ENCODE data around the gene CIDEB. TPM values are rescaled to one million over a fixed set of nuclear protein-coding genes. Genes with fewer than 3 reads are reported as not detected.

Gene CIDEB
- total RNA-seq, 2 experiments from 2014 or later = 14.2 to 14.4 TPM

DNA sequence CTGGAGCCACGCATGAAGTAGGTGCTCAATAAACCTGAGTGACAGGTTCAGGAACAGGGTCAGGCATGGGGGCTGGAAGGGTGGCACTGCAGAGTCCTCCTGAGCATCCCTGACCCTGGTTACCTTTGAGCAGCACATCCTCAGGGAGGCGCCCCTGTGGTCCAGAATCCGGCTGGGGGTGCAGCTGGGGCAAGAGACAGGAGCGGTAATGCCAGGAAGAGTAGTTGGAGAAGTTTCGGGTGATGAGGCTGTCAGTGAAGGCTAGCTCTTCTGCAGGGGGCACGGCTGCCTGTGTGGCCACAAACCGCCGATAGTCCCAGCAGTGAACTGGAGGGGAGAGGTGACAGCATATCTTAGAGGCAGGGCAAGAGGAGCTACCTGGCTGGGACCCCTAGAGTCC lies 38.4 kb downstream of the CIDEB start:
- POLR2A ChIA-PET = interaction anchor here (0.5 to 2.8 kb wide), 2 partner anchors 22 to 27 kb away, joined by 4 to 24 read pairs; partner anchors contain the start of gene TINF2
- CTCF ChIA-PET = interaction anchor here (1.1 to 3.8 kb wide), 2 partner anchors 27 to 28 kb away, joined by 5 to 17 read pairs; partner anchors contain the start of gene TINF2

DNA sequence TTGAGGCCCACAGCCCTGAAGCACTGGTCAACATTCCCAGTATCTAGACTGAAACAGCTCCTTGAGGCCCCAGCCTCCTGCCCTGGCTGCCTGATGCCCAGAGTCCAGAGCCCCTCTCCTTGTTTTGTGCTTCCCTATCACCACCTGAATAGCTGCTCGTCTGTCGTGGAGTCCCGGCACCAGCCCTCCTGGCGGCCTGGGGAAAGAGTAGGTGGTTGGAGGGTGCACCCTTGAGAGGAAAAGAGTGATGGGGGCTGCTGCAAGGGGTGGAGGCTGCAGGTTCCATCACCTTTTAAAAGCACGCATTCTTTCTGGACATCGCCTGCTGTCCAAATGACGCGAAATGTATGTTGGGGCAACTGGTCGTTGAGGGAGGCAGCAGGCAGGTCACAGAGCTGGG lies 39.6 kb downstream of the CIDEB start:
- ChIA-PET POLR2A (no interaction called here), CTCF (no interaction called here)

DNA sequence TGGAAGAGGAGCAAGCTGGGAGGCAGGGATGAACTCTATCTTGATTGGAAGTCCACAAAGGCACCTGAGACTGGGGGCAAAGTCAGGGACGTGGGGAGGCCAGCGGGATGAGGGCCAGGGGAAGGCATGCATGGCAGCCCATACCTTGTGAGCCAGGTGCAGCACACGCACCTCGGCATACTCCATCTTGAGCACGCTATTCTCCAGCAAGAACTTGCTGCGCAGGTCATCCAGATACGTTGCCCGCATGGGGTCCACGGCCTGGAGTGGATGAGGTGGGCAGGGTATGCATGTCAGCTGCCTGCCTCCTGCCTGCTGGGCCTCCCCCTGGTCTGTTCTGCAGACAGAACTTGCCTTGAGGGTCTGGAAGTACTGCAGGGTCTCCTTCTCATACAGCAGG lies 40.3 kb downstream of the CIDEB start:
- POLR2A ChIA-PET = no interaction called here
- CTCF ChIA-PET = no interaction called here

DNA sequence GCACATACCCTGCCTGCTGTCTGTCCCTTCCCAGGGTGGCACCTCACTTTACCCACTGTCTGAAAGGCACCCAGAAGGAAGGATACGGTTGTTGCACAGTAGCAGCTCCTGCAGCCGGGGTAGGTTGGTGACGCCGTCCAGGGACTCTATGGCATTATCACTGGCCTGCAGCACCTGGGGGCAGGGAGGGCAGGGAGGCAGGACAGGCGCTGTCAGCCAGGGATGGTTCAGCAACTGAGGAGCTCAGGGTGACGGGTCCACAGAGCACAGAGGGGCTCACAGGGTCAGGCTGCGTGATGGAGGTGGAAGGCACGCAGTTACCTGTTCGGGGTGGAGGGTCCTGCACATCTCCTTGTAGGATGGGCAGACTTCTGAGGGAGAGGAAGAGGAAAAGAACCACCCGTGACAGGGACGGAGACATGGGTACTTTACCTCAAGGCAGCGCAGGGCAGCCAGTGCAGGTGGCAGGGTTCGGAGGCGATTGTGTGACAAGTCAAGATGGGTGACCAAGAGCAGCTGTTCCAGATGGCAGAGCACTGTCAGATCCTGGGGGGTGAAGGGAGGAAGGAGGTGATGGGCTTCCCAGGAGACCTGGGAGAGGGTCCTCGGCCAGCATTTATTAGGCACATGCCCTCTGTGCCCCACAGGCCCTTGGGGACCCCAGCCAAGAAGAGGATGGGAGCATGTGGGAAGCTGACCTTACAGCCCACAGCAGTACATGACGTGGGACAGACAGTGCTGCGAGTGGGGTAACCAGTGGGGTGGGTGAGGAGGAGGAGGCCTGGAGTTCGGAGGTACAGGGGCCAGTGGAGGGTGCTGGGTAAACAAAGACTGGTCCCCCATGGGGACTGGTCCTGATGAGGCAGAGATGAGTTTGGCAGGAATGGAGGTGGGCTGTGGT lies 41.2 kb downstream of the CIDEB start:
- ChIA-PET POLR2A (no interaction called here), CTCF (no interaction called here)

DNA sequence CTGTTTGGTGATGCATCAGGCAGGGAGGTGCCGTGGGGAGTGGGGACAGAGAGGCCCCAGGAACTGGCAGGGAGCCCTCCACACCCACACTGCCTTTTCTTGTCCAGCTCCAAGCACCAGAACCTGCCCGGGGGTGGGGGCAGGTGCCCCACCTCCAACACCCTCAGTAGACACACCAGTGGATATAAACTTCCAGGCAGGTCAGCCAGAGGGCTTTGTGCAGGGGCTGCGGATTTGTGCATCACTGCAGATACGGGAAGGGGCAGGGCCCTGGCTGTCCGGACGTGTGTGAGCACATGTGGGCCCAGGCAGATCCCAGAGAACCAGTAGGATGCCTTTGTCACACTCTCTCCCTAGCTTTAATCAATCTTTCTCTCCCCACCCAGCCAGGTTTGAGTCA lies 43.5 kb downstream of the CIDEB start:
- ChIA-PET POLR2A (no interaction called here), CTCF (interaction anchor here (0.5 kb wide), 1 partner anchor 105 kb away, joined by 4 read pairs; no protein-coding TSS in a partner anchor)

DNA sequence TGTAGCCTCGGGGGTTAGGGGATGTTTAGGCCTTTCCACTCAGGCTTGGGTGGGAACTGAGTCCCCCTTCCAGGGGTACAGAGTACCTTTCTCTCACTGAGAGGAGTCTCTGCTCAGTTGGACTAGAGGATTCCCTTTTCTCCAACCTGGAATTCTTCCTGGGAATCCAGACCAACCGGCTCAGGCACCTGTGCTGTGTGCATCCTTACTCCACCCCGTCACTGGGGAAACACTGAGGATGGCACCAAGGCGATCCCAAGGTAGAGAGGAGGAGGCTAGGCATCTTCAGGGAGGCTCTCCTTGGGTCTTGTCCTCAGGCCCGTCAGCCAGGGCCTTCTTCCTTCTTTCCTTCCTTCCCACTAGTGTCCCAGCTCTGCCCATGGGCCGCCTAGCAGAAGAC lies 43.9 kb downstream of the CIDEB start:
- CTCF ChIA-PET = interaction anchor here (0.5 kb wide), 1 partner anchor 104 kb away, joined by 4 read pairs; no protein-coding TSS in a partner anchor
- POLR2A ChIA-PET = no interaction called here

DNA sequence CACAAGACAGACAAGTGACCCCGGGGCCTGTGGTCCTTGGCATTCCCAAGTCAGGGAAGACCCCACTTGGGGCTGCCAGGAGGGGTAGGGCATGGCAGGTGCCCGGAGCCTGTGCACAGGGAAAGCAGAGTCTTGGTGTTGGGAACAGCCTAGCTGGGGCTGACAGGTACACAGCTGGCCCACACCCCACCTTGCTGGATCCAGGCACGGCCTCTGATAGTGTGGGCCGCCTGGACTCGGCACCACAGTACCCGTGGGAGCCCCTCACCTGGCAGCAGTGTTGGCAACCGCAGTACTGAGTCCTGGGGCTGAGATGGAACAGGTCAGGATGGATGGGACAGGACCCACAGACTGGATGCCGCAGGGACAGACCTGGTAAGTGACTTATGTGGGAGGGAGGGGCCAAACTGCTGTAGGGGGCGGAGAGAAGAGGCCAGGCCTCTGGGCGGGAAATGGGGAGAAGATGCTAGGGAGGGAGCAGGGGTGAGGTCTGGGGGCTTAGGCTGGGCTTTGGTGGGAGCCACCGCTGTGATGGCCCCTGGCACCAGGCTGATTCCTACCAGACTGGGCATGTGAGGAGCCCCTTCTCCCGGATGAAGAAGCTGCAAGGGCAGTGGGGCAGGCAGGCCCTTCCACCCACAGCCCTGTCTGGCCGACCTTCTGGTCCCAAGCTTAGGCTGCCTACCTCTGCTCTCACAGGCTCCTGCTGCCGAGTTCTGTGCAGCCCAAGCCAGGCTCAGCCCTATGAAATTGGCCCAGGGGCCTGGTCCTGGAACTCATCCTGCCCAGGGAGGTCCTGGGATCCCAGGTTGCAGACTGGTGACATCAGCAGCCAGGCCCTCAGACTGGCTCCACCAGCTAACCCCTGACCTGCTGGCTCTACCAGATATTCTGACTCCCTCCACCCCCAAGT lies 44.7 kb downstream of the CIDEB start, which contains the start of gene TGM1:
Gene TGM1, minus strand, starts transcription at position 357 of the 913 bp plus-strand sequence. CDS start 825 bp downstream, outside the sequence.
- ChIA-PET CTCF (no interaction called here), POLR2A (no interaction called here)

DNA sequence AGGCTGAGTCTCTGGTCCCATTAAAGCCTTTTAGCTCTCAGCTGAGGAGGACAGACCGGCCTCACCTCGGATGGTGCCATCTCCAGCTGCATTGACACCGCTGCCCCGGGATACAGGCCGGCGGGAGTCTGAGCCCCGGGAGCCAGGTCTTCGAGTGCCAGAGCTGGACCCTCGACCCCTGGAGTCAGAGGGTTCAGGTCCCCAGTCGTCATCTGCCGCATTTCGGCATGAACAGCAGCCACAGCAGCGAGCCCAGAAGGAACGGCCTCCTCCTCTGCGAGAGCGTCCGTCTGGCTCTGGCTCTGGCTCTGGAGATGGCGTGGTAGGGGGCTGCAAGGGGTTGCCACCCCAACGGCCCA lies 45.8 kb downstream of the CIDEB start:
- ChIA-PET POLR2A (no interaction called here), CTCF (no interaction called here)

DNA sequence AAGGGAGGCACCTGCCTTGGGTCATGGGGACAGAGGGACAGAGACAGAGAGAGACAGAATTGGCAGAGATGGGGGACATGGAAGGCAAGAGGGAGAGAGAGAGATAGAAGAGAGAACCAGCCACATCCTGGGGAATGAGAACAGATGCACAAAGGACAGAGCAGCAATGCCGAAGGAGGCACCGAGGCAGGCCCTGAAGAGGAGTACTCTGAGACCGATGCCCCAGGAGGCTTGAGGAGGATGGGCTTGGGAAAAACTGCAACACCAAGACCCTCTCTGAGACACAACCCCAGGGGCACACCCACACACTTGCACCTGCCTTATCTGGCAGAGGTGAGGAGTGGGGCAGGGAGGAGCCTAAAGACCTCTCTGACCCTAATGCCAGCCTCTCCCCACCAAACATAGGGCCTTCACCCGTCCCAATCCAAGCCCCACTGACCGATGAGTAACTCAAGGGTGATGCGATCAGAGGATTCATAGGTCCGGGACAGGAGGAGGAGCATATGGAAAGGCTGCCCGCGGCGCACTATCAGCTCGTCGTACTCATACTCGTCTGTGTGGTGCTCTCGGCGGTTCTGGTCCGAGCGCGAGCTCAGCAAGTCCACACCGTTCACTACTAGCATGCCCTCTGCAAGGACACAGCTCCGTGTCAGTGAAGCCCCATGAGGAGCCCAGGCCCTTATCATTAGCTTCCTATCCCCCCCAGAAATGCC lies 46.4 kb downstream of the CIDEB start:
- ChIA-PET POLR2A (no interaction called here), CTCF (interaction anchor here (0.6 kb wide), 1 partner anchor 709 kb away, joined by 4 read pairs; no protein-coding TSS in a partner anchor)

DNA sequence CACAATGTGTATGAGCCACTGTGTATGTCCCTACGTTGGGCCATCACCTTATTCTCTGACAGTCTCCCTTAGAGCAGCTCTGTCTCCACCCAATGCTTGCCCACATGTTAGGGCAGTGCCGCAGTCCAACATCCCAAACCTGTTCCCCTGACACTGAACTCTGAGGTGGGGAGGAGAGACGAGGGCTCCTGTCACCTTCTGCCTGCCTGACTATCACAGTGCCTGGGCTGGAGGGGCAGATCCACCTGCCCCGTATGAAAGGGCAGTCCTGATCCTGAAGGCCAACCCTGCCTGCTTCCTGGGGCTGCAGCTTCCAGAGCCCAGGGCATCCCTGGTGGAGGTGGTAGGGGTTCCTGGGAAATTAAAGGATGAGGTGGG lies 47.0 kb downstream of the CIDEB start:
- CTCF ChIA-PET = interaction anchor here (0.6 kb wide), 1 partner anchor 709 kb away, joined by 4 read pairs; no protein-coding TSS in a partner anchor
- POLR2A ChIA-PET = no interaction called here

DNA sequence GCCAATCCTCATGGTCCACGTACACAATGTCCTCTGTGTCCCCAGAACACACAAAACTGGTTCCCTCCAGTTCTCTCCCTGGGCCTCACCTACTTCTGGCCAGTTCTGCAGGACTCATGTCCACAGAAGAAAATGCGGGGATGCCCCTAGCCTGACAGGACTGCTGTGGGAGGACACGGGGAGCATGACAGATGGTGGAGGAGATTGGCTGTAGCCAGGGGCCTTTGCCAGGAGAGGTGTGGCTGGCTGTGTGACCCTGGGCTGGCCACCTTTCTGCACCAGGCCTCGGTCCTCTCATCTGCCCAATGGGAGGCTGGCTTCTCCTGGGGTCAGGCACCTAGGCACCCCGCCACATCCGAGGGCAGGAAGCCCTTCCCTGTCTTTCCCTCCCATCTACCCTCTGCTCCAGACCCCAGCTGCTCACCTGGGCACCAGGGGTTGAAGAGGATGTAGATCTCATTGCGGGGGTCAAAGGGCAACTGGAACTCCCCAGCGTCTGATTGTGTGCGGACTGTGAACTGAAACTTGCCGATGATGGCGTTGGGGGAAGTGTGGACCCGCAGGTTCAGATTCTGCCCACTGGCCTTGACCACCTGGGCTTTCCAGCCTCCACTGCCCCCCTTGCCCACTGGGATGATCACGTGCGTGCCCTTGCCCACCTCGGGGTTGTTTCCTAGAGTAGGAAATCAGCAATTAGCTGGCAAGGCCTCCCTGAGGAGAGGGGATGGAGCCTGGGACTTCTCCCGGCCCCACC lies 47.6 kb downstream of the CIDEB start:
- ChIA-PET POLR2A (no interaction called here), CTCF (no interaction called here)

DNA sequence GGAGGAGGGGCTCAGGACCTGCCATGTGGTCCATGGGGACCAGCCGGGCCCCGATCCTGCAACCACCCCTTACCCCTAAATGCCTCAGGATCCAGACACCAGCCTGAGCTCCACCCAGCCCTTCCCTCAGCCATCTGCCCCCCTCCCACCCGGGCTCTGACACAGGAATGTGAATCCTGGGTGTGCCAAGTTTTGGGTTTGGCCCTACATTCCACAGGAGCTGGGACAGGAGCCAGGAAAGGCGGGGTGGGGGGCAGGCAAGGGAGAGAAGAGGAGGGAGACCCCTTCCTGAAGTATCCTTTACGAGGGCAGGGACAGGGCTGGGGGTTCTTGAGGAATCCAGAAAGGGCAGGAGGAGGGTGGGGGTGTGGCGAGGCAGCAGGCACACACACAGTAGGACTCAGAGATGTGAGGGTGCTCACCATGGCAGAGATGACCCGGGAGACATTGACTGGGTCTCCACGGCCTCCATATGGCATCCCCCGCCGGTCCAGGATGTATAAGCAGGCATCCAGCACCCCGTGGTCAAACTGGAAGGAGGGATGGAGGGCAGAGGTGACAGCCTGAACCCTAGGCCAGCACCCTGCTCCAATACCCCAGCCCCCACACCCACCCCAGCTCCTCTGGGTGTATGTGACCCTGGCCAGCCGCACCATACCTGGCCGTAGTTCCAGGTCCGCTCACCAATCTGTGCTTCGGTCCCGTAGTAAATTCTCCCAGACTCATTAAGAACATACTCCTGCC lies 48.3 kb downstream of the CIDEB start:
- ChIA-PET POLR2A (interaction anchor here (0.5 kb wide), 1 partner anchor 12 kb away, joined by 4 read pairs; no protein-coding TSS in a partner anchor), CTCF (interaction anchor here (0.8 kb wide), 1 partner anchor 40 kb away, joined by 3 read pairs; the partner anchor contains the start of genes DHRS1 and NOP9)

DNA sequence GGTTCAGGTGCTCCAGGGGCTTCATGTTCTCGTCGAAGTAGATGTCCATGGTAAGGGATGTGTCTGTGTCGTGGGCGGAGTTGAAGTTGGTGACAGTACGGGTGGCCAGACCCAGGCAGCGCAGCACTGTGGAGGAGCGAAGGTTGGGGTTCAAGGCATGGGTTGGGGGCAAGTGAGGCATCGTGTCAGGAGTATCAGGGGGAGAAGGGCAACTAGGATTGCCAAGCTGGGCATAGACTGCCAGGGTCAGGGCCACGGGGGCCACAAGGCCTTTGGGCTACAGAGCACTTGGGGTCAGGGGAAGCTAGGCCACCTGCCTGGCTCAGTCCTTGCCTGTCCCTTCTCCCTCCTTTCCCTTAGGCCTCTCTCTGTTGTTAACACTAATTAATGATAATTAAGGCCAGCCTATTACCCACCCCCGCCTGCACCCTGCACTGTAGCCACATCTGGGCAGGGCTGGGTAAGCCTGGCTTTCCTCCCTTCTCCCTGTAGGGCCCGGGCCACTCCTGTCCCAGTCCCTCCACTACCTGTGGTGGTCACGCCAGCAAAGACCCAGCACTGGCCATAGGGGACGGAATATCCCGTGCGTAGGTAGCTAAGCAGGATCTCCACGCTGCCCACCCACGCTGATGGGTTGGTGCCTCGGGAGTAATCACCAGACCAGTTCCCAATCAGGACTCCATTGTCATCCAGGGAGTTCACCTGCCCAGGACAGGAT lies 49.1 kb downstream of the CIDEB start:
- ChIA-PET CTCF (interaction anchor here (0.8 to 1.3 kb wide), 2 partner anchors 16 to 41 kb away, joined by 3 to 8 read pairs; partner anchors contain the start of genes DHRS1, NOP9 and TINF2), POLR2A (no interaction called here)

DNA sequence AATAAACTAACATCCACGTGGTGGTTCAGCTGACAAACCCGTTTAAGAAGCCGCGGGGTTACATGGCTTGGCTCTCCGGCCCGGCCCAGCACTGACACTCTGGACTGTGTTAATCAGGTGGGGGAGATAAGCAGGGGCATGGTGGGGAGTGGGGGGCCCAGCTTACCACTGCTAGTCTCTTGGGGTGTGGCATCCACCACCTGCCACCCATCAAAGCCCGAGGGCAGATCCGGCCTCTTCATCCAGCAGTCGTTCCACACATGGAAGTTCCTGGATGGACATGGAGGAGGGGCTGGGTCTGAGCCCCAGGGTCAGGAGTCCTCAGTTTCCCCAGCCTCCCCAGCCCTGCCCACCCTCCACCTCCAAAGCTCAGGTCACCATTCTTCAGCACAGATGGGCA lies 49.7 kb downstream of the CIDEB start:
- CTCF ChIA-PET = interaction anchor here (1.3 kb wide), 1 partner anchor 15 kb away, joined by 8 read pairs; the partner anchor contains the start of gene TINF2
- POLR2A ChIA-PET = no interaction called here

DNA sequence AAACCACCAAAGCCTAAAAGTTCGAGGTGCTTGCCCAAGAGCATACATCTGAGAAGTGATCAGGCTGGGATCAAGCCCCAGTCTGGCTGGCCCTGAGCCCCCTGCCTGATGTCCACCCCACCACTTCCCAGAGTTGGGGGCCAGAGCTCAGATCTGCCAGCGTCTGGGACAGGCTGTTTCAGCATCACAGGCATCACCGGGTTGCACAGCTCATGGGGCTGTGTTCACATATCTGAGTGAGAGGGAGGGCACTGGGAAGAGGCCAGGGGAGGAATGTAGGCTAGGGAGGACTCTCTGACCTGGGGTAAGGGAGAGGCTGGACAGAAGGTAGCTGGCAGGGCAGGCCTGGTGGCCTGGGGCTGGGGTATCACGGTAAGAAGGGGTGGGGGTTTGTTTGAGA lies 50.8 kb downstream of the CIDEB start:
- POLR2A ChIA-PET = no interaction called here
- CTCF ChIA-PET = interaction anchor here (0.9 to 1.2 kb wide), 2 partner anchors 10 to 14 kb away, joined by 3 read pairs; partner anchors contain the start of gene TINF2

DNA sequence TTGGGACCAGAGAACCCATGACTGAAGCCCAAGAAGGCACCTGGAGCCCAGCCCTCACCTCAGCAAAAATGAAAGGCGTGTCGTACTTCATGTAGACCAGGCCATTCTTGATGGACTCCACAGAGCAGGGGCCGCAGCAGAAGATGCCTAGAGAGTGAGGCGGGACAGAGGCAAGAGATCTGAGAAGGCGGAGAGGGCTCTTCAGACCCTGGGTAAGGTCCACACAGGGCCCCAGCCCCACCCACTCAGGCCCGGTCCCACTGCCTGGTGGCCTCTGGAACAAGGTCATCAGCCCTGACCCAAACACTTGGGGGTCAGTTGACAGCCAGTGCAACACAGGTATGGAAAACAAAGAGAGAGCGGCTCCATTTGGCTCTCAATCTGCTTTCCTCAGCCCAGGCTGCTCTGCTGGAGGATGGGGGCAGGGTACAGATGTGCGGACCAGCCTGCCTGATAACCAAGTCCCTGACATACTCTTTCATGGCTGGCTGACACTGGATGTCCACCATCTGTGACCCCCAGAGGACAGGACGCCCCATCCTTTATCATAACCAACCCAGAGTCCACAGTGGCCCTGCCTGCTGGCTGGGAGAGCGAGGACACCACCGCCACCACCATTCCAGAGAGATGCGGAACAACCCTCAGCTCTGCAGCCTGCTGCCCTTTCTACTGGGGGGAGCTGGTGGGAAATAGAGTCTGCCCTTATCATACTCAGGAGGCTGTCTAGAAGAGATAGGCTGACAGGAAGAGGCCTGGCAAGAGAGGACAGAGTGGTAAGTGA lies 51.7 kb downstream of the CIDEB start:
- ChIA-PET CTCF (interaction anchor here (0.9 to 1.2 kb wide), 2 partner anchors 9 to 14 kb away, joined by 3 read pairs; partner anchors contain the start of gene TINF2), POLR2A (no interaction called here)

DNA sequence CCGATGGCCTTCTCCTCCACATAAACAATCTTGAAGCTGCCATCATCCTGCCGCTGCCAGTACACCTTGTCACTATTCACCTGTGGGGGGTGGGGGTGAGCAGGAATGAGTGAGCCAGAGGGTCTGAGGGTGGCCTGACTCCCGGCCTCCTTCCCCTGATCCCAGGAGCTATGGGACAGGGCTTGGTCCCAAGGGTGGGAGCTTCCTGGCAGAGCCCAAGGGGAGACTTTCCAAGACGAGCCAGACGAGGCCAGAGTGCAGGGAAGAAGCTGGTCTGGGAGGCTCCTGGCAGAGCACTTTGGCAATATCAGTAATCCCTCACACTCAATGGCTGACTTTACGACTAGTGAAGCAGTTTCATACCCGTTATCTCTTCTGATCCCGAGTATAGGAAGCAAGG lies 52.3 kb downstream of the CIDEB start:
- ChIA-PET CTCF (no interaction called here), POLR2A (no interaction called here)

Measured in activated CD8-positive, alpha-beta memory T cell treated with anti-CD3 and anti-CD28 coated beads for 36 hours (primary cell).